Activated naive CD4-positive, alpha-beta T cell treated with anti-CD3 and anti-CD28 coated beads for 36 hours (primary cell): ENCODE data around the gene KCNQ1. TPM values are rescaled to one million over a fixed set of nuclear protein-coding genes. Genes with fewer than 3 reads are reported as not detected.

Experiments
- CTCF ChIA-PET: fragments of 350-600 bp; sonication (Branson Sonifier 250); formaldehyde crosslinking; loops from one replicate; lab custom pipeline; 2021; ENCODE audit warnings: antibody characterized with exemption; lab: Charles Lee
- DNase-seq: peaks from one replicate; pipeline ENCODE4 v3.0.0-alpha.2; 2020
- H3K27ac Mint-ChIP-seq: one replicate; pipeline ENCODE4 v1.8.0; 2021; ENCODE audit warnings: mild to moderate bottlenecking, mixed read lengths
- H3K27me3 Mint-ChIP-seq: one replicate; pipeline ENCODE4 v1.8.0; 2021; ENCODE audit warnings: low read depth, mixed read lengths
- H3K36me3 Mint-ChIP-seq: one replicate; pipeline ENCODE4 v1.8.0; 2021; ENCODE audit warnings: low read depth, mixed read lengths
- H3K4me1 Mint-ChIP-seq: one replicate; pipeline ENCODE4 v1.8.0; 2021; ENCODE audit warnings: low read depth, mixed read lengths
- H3K4me3 Mint-ChIP-seq: one replicate; pipeline ENCODE4 v1.8.0; 2021; ENCODE audit warnings: mild to moderate bottlenecking, moderate library complexity, mixed read lengths
- H3K9me3 Mint-ChIP-seq: one replicate; pipeline ENCODE4 v1.8.0; 2021; ENCODE audit warnings: mixed read lengths
- intact Hi-C: fragments of 100-400 bp; cut with micrococcal nuclease; formaldehyde crosslinking; loops from one replicate; pipeline ENCODE4 v1.15.1; 2023
- total RNA-seq, 2 experiments: library from RNA; stranded (reverse); gene quantifications; one replicate each; pipeline ENCODE4 v1.2.3, GENCODE V29; 2021

Gene KCNQ1
- total RNA-seq, 2 experiments from 2014 or later, result 10.6 to 10.8 TPM

DNA sequence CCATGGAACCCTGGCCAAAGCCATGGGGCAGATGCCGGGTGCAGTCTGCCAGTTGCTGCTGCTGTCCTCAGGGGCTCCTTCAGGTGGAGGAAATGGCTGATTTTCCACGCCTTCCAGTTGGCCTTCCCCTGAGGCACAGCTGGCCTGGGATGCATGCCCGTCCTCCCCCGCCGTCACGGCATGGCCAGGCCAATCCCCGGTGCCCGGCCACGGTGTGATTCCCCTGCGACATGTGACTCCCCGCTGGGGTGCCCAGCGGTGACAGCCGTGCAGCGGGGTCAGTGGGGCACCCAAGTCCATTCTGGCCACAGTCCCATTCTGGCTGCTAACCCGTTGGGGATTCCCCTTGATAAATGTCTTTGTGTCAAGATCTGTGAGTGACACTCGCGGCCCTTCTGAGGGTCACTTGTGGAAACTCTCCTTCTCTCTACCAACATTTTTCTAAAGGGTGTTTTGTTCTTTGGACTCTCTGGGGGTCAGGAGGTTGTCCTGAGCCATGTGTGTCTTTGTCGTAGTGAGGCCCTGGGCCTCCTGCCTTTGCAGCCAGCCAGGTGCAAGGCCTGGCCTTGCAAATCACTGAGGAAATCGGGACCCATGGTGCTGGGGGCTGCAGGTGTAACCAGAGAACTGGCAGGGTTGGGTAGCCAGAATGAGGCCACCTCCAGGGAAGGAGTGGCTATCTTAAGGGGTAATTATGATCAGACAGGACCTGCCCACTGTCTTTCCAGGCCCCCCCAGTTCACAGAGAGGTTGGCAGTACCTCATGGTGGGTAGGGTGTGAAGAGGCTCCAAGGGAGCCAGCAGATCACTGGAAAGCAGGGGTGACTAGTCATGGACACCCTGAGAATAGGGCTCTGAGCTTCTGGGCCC is 217.9 kb downstream of the KCNQ1 start:
- intact Hi-C loops, result no loop called here
- Mint-ChIP-seq H3K36me3 (peaks cover 22% of the 10 kb centered on the region), H3K27ac (no peak overlapping the region), H3K27me3 (no peaks in the 10 kb centered on the region), H3K9me3 (no peaks in the 10 kb centered on the region), H3K4me3 (no peak overlapping the region), H3K4me1 (no peaks in the 10 kb centered on the region)
- CTCF ChIA-PET, result no interaction called here
- DNase-seq, result no peak

DNA sequence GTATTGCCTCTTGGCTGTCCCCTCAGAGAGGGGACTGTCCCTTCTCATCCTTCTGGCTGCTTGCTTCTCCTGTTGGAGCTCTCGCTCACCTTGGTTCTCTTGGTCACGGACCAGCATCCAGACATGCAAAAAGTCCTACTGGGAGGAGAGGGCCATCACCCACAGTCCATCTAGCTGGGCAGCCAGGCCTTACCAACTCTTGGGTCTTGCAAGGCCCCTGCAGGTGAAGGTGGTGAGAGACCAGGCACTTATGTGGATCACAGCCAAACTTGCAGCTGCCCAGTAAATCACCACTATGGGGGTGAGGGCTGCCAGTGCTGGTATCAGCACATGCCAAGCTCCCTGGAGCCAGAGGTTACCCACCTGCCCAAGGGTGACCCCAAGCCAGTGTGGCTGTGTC is 218.7 kb downstream of the KCNQ1 start:
- Mint-ChIP-seq H3K9me3 (no peaks in the 10 kb centered on the region), H3K36me3 (peaks cover 19% of the 10 kb centered on the region), H3K4me1 (no peaks in the 10 kb centered on the region), H3K27ac (no peak overlapping the region), H3K4me3 (no peak overlapping the region), H3K27me3 (no peaks in the 10 kb centered on the region)
- CTCF ChIA-PET, result no interaction called here
- DNase-seq, result no peak
- intact Hi-C loops, result no loop called here

DNA sequence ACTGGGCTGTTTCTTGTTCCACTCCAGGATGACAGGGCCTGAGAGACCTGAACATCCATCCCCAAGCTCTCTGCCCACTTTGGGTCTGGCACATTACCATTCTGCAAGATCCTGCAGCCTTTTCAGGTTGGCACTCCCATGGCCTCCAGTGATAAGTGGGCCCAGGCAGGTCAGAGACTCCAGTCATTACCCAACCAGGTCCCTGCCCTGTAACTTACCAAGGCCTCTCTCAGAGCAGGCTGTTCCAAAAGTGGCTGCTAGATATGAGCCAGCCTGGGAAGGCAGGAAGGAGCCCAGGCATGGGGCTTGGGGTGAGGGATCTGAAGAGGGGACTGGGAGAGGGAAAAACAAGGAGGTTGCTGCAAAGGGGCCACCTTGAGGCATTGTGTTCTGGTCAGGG is 219.1 kb downstream of the KCNQ1 start:
- no peak for DNase-seq
- H3K27ac Mint-ChIP-seq, result no peak overlapping the region
- intact Hi-C loops, result no loop called here

DNA sequence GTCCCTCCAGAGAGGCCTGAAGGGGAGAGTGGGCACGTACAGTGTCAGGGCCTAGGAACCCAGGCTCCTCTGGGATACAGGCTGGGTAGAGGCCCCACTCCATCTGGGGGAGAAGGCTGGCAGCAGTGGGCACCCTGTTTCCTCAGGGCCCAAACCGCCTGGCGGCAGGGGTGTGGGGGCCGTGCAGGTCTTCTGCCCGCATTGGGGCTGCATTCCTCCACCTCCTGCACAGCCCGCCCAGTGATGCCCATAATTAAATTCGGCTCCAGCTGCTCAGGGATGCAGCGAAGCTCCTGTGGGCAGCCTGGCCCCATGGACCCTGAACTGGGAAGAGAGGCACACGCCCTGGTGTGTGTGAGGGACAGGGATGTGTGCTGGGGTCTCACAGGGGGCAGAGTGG is 219.6 kb downstream of the KCNQ1 start:
- Mint-ChIP-seq H3K4me3 (no peak overlapping the region), H3K4me1 (no peaks in the 10 kb centered on the region), H3K27me3 (no peaks in the 10 kb centered on the region), H3K27ac (no peak overlapping the region), H3K9me3 (no peaks in the 10 kb centered on the region), H3K36me3 (peaks cover 10% of the 10 kb centered on the region)
- intact Hi-C loops, result no loop called here
- no peak for DNase-seq
- CTCF ChIA-PET, result no interaction called here

More for the DNA sequence above, 219.1 kb downstream of the KCNQ1 start:
- CTCF ChIA-PET, result no interaction called here
- no peak overlapping the region for H3K4me3 Mint-ChIP-seq
- no peaks in the 10 kb centered on the region for H3K4me1 Mint-ChIP-seq
- H3K9me3 Mint-ChIP-seq, result no peaks in the 10 kb centered on the region
- H3K36me3 Mint-ChIP-seq, result peaks cover 15% of the 10 kb centered on the region
- H3K27me3 Mint-ChIP-seq, result no peaks in the 10 kb centered on the region

DNA sequence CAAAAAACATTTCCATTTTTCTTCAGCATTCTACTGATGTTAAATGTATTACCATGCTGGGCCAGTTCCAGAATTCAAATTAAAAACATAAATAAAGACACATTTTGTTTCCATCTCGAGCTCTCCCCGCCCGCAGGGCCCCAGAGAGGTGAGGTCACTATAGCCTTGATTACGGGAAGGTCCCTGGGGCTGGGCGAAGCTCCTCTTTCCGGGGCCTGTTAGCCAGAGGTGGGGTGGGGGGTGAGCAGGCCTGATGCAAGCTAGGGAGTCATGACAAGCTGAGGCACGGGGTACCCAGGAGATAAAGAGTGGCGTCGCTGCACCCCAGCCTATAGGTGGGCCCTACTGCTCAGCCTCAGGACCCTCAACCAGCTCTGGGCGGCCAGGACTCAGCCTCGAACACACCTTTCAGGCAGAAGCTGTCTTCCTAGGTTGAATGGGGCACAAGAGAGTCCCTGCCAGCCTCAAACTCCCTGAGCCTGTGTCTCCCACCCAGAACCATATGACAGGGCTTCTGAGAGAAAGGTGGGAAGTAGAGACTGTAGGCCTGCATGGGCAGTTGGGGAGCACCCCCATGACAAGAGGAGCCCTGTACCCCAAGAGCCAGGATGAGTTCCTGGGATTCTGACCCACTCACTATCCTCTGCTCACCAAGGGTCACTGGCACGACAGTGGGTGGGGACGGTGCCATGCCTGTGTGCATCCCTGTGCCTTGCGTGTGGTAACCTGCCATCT is 220.2 kb downstream of the KCNQ1 start:
- H3K4me1 Mint-ChIP-seq, result no peaks in the 10 kb centered on the region
- CTCF ChIA-PET, result no interaction called here
- no peak for DNase-seq
- no peak overlapping the region for H3K4me3 Mint-ChIP-seq
- intact Hi-C loops, result no loop called here
- no peaks in the 10 kb centered on the region for H3K9me3 Mint-ChIP-seq
- no peak overlapping the region for H3K27ac Mint-ChIP-seq
- H3K36me3 Mint-ChIP-seq, result peaks cover 10% of the 10 kb centered on the region
- H3K27me3 Mint-ChIP-seq, result no peaks in the 10 kb centered on the region

DNA sequence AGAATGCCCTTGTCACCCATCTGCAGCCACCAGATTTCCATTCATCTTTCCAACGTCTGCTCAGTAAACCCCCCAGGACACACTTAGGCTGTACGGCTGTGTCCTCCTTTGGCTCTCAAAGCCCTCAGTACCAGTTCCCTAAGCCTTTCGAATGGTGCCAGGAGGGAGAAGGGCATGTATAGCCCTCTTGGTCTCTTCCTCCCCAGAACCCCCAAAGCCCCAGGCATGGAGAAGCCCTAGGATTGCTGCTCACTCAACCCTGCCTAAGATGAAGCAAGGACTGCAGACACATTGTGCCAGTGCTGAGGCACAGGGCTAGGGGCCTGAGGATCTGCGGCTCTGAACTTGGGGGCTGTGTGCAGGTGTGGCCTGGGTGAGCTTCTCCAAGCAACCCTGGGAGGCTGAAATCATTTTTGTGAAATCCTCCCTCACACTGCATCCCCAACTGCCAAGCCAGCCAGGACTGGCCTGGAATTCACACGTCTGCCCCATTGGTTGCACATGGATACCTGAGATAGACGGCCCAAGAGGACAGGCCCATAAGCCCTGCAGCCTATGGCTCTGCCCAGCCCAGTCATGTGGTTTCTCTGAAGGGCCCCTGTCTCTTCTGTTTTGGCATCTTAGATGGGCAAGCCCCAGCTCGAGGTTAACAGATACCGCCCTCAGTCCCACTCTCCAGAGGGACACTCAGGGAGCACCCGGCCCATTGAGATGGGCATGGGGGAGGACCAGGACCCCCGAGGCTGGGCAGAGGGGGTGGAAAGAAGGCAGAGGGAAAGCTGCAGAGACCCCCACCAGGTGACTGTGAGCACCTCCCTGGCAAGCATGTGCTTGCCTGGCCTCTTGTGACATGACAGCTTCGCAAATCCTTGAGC is 221.0 kb downstream of the KCNQ1 start:
- Mint-ChIP-seq H3K27me3 (no peaks in the 10 kb centered on the region), H3K36me3 (peaks cover 6% of the 10 kb centered on the region), H3K4me3 (no peak overlapping the region), H3K9me3 (no peaks in the 10 kb centered on the region), H3K27ac (no peak overlapping the region), H3K4me1 (no peaks in the 10 kb centered on the region)
- CTCF ChIA-PET, result no interaction called here
- DNase-seq, result no peak
- intact Hi-C loops, result no loop called here

DNA sequence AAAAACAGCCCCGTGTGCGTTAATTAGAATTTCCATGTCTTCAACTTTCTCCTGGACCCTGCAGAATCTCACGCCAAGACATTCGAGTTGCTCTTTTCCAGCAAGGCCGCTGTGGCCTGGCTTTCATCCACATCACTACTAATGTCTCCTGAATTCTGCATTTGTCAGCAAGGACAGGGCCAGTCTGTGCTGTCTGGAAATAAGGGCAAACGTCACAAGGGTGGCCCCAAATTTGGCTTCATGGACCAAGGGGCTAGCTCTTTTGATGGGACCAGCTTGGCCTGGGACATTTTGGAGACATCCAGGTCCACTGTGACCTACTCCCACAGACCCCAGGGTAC is 221.6 kb downstream of the KCNQ1 start:
- H3K4me1 Mint-ChIP-seq, result no peaks in the 10 kb centered on the region
- H3K36me3 Mint-ChIP-seq, result no peaks in the 10 kb centered on the region
- H3K4me3 Mint-ChIP-seq, result no peak overlapping the region
- no peaks in the 10 kb centered on the region for H3K27me3 Mint-ChIP-seq
- no peak overlapping the region for H3K27ac Mint-ChIP-seq
- DNase-seq, result no peak
- no peaks in the 10 kb centered on the region for H3K9me3 Mint-ChIP-seq
- intact Hi-C loops, result no loop called here
- CTCF ChIA-PET, result no interaction called here

DNA sequence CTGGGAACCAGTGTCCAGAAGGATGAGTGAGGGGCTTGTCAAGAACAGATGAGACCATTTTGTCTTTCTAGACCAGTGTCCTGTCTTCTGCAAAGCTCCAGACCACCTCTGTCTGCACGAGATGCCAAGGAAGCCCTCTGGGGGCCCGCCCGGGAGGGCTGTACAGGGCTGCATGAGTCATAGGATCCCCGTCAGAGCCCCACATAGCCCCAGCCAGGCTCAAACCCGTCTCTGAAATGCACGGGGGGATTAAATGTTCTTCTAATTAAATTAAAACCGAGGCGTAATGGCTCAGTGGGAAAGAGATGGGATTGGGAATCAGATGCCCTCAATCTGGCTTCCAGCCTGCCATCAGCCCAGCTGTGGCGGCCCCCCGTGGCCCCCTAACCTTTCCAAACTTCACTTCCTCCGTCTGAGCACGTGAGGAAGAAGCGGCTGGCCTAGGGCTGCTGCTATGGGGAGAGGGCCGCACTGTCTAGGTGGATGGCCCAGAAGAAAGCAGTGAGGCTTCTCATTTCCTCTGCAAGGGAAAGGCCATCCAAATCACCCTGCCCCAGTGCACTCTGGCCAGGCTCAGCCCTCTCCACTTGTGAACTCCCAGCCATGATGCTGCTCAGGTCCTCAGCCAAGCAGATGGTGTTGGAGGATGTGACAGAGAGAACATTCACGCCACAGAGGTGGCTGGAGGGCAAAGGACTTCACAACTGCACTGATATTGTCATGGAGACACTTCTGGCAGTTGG is 222.2 kb downstream of the KCNQ1 start:
- CTCF ChIA-PET, result no interaction called here
- Mint-ChIP-seq H3K36me3 (no peaks in the 10 kb centered on the region), H3K4me3 (no peak overlapping the region), H3K27ac (no peak overlapping the region), H3K4me1 (no peaks in the 10 kb centered on the region), H3K9me3 (no peaks in the 10 kb centered on the region), H3K27me3 (no peaks in the 10 kb centered on the region)
- intact Hi-C loops, result no loop called here
- DNase-seq, result no peak

DNA sequence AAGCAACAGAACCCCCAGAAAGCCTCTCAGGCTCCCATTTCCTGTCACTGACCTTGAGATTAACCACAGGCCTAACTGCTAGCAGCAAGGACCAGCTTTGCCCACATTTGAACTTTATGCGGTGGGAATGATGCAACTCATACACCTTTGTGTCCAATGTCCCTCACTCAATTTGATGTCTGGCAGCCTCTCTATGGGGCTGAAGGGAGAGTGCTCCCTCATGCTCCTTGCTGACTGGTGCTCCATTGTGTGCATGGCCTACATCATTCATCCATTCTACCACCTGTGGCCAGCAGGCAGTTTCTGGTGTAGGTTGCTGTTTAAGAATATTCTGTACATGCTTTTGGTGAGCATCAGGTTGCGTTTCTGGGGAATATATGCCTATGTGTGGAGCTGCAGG is 223.1 kb downstream of the KCNQ1 start:
- Mint-ChIP-seq H3K4me1 (no peaks in the 10 kb centered on the region), H3K36me3 (no peaks in the 10 kb centered on the region)

DNA sequence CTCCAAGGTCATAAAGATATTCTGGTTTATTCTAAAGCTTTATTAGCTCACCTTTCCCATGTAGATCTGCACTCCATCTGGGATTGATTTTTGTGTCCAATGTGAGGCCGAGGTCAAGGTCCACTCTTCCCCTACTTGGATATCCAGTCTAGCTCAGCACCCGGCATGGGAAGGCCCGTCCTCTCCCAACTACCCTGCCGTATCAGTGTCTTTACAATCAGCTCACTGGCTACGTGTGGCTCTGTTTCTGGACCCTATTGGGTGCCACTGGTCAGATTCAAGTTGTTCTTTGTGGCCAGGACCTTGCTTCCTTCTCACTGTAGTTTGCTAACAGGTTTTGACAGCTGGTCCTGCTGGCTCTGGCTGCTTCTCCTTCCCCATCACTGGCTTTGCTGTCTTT is 224.1 kb downstream of the KCNQ1 start:
- Mint-ChIP-seq H3K4me3 (no peak overlapping the region), H3K4me1 (no peaks in the 10 kb centered on the region), H3K27me3 (no peaks in the 10 kb centered on the region), H3K27ac (no peak overlapping the region), H3K36me3 (no peaks in the 10 kb centered on the region), H3K9me3 (no peaks in the 10 kb centered on the region)
- CTCF ChIA-PET, result interaction anchor here (0.6 kb wide), 1 partner anchor 347 kb away, joined by 4 read pairs; no protein-coding TSS in a partner anchor
- intact Hi-C loops, result no loop called here
- no peak for DNase-seq

More for the DNA sequence above, 223.1 kb downstream of the KCNQ1 start:
- no peaks in the 10 kb centered on the region for H3K27me3 Mint-ChIP-seq
- no peak for DNase-seq
- H3K9me3 Mint-ChIP-seq, result no peaks in the 10 kb centered on the region
- no peak overlapping the region for H3K27ac Mint-ChIP-seq
- H3K4me3 Mint-ChIP-seq, result no peak overlapping the region
- CTCF ChIA-PET, result no interaction called here
- intact Hi-C loops, result no loop called here

DNA sequence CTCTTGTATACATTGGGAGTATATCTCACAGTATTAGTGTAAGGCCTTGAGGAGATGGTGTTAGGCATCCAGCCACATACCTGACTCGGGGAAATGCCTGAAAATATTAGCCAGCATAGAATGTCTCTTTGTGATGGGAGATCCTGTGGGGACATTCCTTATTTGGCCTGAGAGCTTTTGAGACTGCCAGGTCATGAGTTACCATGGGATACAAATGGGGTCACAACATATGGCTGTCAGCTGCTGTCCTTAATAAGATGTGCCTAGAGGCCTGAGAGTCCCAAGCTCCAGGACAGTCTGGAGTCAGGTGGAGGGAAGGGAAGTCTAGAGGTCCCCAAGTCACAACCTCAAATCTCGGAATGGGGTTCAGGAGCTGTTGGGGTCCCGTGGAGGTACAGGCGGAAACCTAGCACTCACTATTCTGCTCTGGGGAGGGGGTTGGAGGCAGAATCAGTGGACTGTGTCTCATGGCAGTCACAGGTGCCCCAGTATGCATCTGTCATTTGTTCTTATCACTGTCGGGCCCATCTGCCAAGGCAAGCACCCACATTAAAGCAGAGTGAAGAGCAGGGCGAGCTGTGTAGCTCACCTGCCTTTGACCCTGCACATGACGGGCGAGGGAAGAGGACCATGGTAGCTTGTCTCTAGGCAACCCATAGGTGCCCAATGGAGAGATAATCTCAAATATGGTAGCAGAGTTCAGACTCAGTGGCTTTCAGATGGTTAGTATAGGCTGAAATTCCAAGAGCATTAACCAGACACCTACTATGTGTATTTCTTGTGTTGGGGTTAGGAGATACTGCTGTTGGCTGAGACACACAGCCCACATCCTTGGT is 225.0 kb downstream of the KCNQ1 start:
- H3K27ac Mint-ChIP-seq, result no peak overlapping the region
- no peak for DNase-seq
- no peaks in the 10 kb centered on the region for H3K4me1 Mint-ChIP-seq
- H3K9me3 Mint-ChIP-seq, result no peaks in the 10 kb centered on the region
- H3K27me3 Mint-ChIP-seq, result no peaks in the 10 kb centered on the region
- intact Hi-C loops, result no loop called here
- no peak overlapping the region for H3K4me3 Mint-ChIP-seq
- CTCF ChIA-PET, result interaction anchor here (0.7 kb wide), 1 partner anchor 13 kb away, joined by 3 read pairs; no protein-coding TSS in a partner anchor
- H3K36me3 Mint-ChIP-seq, result no peaks in the 10 kb centered on the region
